GM19455 (cell line): Measurements from ENCODE around the gene DDX4.

Experiments used
- ATAC-seq: cut with Tn5 transposase; IDR thresholded peaks from one replicate; pipeline ENCODE4 v1.9.1; 2021; ENCODE audit not compliant: unreplicated experiment

The DDX4 gene

DNA sequence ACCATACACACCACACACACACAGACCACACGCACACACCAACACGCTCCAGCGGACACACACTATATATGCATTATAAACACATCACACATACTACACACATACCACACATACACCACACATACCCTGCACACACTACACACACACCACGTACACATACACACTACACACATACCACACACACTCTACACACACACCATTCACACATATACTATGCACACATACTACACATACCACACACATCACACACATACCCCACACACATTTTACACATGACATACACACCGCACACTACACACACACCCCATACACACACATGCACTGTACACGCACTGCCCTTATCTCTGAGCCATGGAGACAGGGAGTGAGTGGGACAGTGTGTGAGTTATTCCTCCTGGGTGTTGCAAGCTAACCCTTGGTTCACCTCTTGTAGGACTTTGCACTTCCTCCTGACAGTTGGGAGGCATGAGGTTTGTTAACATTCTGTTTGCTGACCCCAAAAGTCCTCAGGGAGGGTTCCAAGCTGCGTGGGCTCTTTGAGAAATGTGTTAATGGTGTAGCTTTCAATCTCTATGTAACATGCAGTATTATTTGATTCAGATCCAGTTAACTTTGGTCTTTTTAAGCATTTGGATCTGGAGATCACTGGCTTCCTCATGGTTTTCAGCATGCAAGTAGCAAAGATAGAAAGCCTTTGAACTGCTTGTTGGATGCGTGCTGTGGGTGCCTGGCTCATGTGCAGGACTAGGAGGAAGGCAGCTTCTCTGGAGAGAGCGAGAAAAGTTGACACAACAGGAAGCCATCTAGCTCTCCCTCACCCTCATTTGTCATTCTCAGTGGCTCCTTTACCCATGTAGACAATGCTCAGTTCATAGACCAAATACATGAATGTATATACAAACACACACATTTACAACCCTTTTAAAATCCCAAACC lies 127.0 kb downstream of the DDX4 start:
- no peak for ATAC-seq

- no peak for ATAC-seq
Observed at GRCh38 chr5:55865831-55866230, 128.0 kb downstream of the DDX4 start.

- ATAC-seq = no peak
Observed at GRCh38 chr5:55866485-55866884, 128.6 kb downstream of the DDX4 start.
